HG03045 (cell line): ENCODE results near the gene SZT2.
"Not testable (repeated sequence)": the region's sequence is repeated elsewhere in the genome, so short reads cannot be mapped to it uniquely, and the experiment has no call there.

ENCODE experiments used
- ATAC-seq: cut with Tn5 transposase; IDR thresholded peaks from one replicate; pipeline ENCODE4 v1.9.1; 2021; ENCODE audit warnings: mild to moderate bottlenecking, moderate library complexity; ENCODE audit not compliant: unreplicated experiment

Gene SZT2

DNA sequence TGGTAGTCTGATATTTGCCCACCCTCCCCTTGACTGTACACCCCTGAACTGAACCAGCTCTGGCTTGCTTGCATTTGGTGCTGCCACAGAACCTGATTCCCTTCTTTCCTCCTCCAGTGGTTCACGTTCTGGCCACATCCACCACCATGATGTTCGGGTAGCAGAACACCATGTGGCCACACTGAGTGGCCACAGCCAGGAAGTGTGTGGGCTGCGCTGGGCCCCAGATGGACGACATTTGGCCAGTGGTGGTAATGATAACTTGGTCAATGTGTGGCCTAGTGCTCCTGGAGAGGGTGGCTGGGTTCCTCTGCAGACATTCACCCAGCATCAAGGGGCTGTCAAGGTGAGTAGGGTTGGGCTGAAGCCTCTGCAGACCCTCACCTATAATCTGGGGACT, 29.1 kb upstream of the SZT2 start:
- no peak for ATAC-seq

- ATAC-seq, result no peak
Measured at GRCh38 chr1:43363283-43363934, 26.3 kb upstream of the SZT2 start.

GRCh38 chr1:43363935-43364525, 25.7 kb upstream of the SZT2 start:
- no peak for ATAC-seq

GRCh38 chr1:43365678-43366077, 24.0 kb upstream of the SZT2 start:
- ATAC-seq, result no peak

DNA sequence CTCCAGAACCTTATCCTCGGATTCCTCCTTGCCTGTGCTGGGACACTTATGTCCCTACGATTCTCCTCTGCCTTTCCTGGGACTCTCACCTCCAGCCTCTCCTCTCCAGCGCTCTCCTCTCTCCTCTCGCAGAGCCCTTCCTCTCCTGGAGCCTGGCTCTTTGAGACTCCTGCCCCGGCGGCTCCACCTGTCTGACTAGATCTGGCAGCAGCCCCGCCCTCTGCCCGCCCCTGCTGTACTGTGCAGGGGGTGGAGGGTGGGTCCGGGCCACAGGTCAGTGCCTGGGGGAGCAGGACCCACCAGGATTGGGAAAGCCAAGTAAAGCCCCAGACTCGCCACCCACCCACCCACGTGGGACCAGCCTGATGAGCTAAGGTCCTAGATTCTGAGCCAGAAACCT, 23.5 kb upstream of the SZT2 start:
- ATAC-seq, result no peak

DNA sequence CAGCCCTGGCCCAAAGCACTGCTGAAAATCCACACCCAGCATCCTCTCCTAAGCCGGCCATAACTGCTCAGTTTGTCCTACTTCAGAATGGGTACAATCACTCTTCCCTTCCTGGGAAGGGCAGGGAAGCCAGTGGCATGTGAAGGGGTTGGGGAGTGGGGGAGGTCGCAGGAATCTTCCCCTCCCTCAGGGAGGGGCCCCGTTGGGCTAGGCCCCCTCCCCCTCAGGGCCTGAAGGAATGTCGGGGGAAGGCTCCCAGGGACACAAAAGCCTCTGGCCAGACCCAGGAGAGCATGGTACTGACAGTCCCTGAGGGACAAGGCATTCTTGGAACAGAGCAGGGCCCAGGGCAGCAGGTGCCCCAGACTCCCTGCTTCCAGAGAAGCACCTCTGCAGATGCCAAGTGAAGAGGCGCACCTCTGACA, 23.1 kb upstream of the SZT2 start:
- no peak for ATAC-seq

- peak; percentile 53 for ATAC-seq
Measured at GRCh38 chr1:43367026-43367903, 22.4 kb upstream of the SZT2 start.

- ATAC-seq, result peak; percentile 73
Measured at GRCh38 chr1:43367904-43368645, 21.6 kb upstream of the SZT2 start, which contains the start of gene ELOVL1. Gene ELOVL1 (minus strand): TSS chr1:43368011. CDS start chr1:43365609, 2,402 bp downstream.

DNA sequence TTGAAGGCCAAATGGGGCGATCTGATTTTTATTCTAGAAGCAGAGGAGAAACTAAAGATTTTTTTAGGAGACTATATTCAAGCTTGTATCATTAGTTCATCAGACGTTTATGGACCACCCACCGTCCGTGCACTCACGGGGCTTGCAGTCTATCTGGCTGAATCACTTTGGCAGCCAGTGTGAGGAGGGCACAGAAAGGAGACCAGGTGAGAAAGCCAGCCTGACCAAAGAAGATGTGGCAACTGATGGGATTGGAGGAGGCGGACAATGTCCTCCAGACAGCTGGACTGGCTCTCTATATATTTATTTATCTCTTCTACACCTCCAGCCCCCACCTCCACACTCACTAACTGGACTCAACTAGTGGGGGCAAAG, 21.1 kb upstream of the SZT2 start:
- ATAC-seq, result no peak

- ATAC-seq, result not testable (repeated sequence)
Measured at GRCh38 chr1:43369779-43370178, 19.9 kb upstream of the SZT2 start.

GRCh38 chr1:43370564-43370963, 19.1 kb upstream of the SZT2 start:
- no peak for ATAC-seq

DNA sequence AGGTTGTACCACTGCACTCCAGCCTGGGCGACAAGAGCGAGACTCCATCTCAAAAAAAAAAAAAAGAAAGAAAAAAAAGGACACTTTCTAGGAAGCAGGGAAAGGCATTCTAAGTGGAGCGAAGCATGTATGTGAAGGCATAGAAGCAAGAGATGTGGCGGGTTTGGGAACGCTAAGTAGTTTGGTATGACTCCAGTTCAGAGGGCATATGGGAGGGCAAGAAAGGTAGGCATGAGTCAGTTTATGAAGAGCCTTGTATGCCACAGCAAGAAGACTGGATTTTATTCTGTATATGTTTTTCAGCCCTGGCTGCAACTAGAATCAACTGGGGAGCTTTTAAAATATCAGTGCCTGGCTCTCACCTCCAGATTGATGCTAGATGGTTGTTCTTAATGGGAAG, 17.5 kb upstream of the SZT2 start:
- ATAC-seq, result no peak

GRCh38 chr1:43373066-43373940, 16.4 kb upstream of the SZT2 start:
- ATAC-seq, result no peak

- no peak for ATAC-seq
Measured at GRCh38 chr1:43376723-43377235, 12.9 kb upstream of the SZT2 start.

DNA sequence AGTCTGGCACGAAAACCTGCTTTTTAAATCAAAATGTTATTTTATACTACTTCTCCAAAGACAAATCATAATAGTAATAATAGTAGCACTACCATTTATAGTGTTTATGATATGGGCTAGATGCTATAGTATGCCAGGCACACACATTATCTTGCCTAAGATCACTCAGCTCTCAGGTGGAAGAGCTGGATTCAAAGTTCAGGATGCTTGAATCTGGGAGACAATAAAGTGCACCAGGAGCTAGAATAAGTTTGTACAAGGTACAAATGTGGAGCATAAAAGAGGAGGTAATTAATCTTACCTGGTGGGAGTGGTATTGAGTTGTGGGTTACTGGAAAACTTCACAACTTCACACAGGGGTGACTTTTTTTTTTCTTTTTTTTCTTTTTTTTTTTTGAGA, 11.9 kb upstream of the SZT2 start:
- ATAC-seq, result no peak

DNA sequence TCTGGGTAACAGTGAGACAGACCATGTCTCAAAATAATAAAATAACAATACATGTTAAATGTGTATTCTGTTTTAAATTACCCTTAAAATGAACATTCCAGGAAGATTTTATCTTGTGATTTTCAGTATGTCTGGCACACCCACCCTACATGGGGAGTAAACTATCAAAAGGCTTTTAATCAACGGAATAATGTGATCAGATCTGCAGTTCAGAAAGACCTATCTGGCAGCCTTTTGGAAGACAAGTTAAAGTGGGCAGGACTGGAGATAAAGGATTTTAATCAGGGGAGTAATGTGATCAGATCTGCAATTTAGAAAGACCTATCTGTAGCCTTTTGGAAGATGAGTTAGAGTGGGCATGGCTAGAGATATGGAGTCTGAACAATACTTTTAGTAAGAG, 10.2 kb upstream of the SZT2 start:
- ATAC-seq, result no peak

- no peak for ATAC-seq
Measured at GRCh38 chr1:43381612-43382011, 8.1 kb upstream of the SZT2 start.

DNA sequence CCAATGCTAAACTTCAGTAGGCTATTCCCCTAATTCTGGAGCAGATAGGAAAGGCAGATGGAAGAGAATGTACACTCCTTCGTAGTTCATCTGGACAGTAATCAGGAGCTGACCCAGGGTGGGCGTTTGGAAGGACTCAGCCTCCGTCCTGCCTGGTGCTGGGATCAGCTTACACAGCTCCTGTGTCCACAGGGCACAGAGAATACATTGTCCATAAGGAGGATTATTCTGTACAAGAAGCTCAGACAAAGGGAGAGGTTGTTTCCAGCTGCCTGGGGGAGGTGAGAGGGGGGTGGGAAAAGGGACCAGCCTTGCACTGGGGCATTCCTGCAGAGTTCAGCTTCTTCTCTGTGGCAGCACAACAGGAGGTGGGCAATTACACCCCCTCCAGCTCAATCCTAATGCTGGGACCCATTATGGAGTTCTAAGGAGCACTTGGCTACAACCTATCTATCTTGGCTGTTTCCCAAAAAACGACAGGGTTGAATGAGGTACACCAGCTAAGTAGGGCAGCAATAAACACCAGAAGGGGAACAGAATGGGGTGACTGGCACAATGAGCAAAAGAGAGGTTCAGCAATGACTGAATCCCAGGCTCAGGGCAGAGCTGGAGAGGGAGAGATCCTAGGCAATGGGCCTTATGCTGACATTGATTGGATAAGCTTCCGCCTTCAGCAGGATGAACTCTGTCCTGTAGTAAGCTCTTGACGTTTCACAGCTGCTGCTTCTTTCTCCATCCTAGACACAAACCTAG, 7.5 kb upstream of the SZT2 start:
- ATAC-seq, result no peak

- ATAC-seq, result no peak
Measured at GRCh38 chr1:43383449-43383848, 6.2 kb upstream of the SZT2 start.
